DMS114 treated with DMSO at 0.1 percent for 48 hours (cell line): ENCODE data around the gene APOD.
A peak's percentile ranks its signal among the peaks of the same experiment; 100 is the strongest.

Source experiments
- DNase-seq: peaks from one replicate; lab custom pipeline; 2025; ENCODE audit not compliant: unreplicated experiment; lab: John Stamatoyannopoulos, UW

APOD gene

DNA sequence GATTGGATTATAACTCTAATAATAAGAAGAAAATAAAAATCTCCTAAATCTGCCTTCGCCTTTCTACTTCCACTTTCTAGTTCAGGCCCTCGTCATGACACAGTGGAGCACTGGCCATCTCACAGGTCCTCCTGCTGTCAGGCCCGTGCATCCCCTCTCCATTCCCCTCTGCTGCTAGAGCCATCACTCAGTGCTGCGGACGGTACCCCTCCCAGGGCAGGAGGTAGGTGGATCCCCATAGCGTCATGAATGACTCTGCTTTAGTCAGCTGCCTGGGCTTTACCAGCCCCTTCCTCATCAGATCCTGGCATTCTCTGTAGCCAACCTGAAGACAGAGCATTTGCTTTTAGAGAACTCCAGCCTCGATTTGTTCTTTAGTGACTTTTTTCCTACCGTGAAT lies 28.6 kb downstream of the APOD start:
- no peak for DNase-seq

GRCh38 chr3:195554458-195554857 lies 29.3 kb downstream of the APOD start:
- DNase-seq, result no peak

GRCh38 chr3:195553268-195553667 lies 30.5 kb downstream of the APOD start:
- DNase-seq, result no peak

DNA sequence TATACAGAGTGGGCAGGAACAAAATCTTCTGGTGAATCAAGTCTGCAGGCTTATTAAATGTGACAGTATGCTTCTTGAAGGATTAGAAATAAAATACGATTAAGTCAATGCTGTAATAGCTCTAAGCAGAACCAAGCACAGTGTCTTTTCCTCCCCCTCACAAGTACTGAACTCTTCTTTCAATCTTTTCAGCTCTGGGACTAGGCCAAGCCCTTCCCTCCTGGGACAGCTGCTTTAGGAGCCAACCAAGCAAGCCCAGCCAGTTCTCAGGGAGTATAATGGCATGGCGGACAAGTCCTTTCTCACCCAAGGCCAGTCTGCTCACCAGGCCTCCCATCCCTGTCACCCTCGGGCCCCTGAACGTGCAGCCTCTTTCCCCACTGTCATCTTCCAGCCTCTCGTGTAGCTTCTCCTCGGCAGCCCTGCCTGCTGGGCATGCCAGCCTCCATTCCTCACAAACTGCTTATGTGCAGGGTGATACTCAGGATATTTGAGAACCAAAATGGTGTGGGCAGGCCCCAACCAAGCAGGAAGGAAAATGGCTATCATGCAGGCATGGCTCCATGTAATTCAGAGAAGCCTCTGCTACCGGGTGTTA lies 32.3 kb downstream of the APOD start:
- no peak for DNase-seq

GRCh38 chr3:195550723-195551122 lies 33.0 kb downstream of the APOD start:
- no peak for DNase-seq

DNA sequence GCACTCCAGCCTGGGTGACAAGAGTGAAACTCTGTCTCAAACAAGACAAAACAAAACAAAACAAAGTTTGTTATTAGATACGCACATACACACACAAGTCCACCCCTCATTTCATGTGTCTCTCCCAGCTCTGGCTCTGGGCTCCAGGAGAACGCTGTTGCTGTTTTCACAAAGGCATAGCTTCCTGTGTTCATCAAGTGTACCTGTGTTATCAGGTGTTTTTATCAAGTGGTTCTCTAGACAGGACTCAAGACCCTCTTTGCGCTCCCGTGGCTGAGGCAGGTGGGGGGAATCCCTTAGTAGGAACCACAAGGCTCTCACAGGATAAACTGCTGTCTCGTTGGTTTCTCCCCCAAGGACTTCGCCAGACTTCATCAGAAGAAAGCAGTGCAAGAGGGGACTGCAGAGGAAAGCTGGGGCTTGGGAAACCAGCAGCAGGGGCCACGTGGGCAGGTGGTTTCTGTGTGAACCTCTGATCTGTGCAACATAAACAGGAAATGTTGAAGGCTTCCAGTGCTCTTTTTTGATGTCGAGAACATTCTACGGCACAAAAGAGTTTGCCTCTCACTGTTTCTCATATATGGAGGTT lies 33.7 kb downstream of the APOD start:
- DNase-seq, result no peak

DNA sequence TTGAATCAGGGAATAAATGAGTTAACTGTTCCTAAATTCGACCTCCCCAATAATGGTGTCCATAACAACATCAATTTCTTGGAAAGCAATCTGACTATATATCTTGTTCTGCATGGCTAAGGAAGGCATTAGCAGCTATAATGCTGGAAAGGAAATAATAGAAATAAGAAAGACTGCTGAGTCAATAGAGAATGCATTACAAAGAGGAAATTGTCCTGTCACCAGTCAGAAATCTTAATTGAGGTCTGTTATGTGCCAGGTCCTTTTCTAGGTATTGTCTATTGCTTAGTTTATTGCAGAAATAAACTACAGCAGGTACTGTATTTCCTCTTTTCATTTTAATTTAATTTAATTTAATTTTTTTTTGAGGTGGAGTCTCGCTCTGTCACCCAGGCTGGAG lies 34.8 kb downstream of the APOD start:
- DNase-seq, result no peak

GRCh38 chr3:195548501-195548900 lies 35.2 kb downstream of the APOD start:
- DNase-seq, result no peak

DNA sequence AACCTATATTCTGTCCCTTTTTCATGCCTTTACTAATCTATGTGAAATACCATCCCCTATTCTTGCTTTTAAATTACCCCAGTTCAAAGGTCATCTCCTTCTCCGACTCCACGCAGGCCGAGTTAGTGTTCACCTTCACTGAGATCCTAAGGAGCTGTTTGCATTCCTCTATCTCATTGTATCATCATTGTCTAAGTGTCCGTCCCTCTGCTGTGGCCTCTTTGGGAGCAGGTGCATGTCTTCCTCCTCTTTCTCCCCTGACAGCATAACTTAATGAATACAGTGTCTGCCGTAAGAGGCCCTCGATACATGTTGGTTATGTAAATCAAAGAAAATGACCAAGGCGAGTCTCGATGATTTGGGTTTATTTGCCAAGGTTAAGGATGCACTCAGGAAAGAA lies 35.7 kb downstream of the APOD start:
- no peak for DNase-seq

- no peak for DNase-seq
Measured at GRCh38 chr3:195546130-195546560, 37.6 kb downstream of the APOD start.

DNA sequence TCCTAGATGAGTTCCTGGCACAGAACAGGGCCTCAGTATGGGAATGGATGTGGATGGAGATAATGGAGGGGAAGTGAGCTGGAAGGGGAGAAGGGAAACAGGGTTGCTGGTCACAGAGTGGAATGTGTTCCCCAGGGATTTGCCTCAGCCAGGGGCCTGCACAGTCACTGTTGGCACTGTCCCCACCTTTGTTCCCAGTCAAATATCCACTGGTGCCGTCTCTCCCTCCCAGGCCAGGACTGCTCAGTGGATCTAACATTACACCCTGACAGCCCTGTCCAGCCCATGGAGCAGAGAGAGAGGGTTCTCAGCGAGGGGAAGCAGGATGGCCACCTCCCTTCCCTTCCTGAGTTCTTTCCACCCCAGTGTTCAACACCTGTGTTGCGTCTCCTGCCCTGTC lies 39.1 kb downstream of the APOD start:
- DNase-seq, result no peak

DNA sequence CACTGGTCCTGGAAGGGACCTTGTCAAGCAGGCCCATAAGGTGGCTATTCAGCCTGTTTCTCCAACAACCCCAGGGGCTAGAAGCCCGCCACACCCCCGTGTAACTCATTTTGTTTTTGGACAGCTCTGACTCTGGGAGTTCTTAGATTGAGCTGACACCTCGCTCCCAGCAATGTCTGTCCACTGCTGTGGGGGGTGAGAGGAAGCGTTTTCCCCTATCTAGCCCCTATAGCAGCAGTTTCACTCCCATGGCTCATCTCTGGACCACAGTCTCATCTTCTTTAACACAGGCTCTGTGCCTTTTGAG lies 39.6 kb downstream of the APOD start:
- DNase-seq, result no peak

DNA sequence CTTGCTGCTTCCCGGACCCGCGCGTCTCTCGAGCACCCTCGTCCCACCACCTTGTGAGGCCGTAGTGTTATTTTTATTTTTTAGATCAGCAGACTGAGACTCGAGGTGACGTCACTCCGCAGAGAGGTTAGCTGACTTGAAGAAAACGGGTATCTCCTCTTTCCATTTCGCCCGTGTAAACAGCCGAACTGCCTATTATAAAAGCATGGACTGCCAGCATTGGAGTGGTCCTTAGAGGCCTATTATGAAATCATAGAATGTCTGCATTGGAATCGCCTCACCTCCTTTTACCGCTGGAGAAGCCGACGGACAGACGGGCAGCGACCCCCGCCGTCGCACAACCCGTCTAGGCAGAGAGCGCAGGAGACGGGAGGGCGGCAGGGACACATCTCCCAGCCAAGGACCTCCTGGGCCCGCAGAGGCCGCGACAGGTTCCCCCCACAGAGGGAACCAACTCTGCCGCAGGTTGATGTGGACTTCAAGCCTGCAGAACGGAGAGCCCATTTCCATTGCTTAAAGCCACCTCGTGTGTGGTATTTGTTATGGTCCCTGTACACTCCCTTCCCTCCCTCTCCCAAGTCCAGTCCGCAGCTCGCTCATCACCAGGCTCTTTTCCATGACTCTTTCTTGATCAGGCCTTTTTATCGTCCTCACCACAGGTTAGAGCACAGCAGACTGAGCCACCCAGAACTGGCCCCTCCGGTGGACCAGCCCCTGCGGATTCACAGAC lies 40.1 kb downstream of the APOD start:
- DNase-seq, result no peak

- DNase-seq, result peak; percentile 69
Measured at GRCh38 chr3:195542698-195543499, 40.8 kb downstream of the APOD start, which contains the start of gene PPP1R2. TSS of gene PPP1R2 (minus strand) at chr3:195543325. CDS start at chr3:195543025, 300 bp downstream.

GRCh38 chr3:195542316-195542697 lies 41.4 kb downstream of the APOD start:
- no peak for DNase-seq

- no peak for DNase-seq
Measured at GRCh38 chr3:195540511-195540910, 43.2 kb downstream of the APOD start.

DNA sequence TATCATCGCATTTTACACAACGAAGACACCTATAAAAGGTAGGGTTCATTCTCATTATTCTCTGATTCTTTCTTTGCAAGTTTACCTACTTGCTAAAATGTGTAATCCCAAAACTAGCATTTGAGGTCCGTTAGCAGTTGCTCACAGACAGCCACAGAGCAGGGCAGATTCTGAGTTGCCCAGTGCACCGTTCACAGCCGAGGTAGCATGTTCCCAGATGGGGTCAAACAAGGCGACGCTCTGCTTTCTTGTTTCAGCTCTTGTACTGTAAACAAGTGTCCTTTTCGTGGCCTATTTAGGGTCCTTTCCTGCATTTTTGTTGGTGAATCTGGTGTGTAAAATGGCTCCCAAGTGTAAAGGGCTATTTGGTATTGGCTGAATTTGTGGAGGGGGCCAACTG lies 43.7 kb downstream of the APOD start:
- DNase-seq, result no peak

- no peak for DNase-seq
Measured at GRCh38 chr3:195539479-195539878, 44.3 kb downstream of the APOD start.

- DNase-seq, result no peak
Measured at GRCh38 chr3:195537995-195538394, 45.7 kb downstream of the APOD start.

- DNase-seq, result no peak
Measured at GRCh38 chr3:195535293-195535692, 48.4 kb downstream of the APOD start.

DNA sequence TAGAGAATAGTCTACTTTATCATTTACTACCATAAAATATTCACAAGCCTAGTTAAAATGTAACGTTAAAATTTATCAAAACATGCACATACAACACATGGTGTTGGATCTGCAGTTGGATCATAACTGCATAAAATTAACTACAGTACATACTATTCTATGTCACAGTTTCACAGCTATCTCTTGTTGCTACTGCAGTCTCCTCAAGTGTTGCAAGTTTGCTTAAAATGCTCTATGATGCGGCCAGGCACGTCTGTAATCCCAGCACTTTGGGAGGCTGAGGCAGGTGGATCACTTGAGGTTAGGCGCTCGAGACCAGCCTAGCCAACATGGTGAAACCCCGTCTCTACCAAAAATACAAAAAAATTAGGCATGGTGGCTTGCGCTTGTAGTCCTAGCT lies 50.9 kb downstream of the APOD start:
- DNase-seq, result no peak

- no peak for DNase-seq
Measured at GRCh38 chr3:195532345-195532744, 51.4 kb downstream of the APOD start.
